Dermis blood vessel endothelial cell (primary cell): ENCODE data around the gene FA2H. TPM values are rescaled to one million over a fixed set of nuclear protein-coding genes. Genes with fewer than 3 reads are reported as not detected.
A peak's percentile ranks its signal among the peaks of the same experiment; 100 is the strongest.
"Not testable (repeated sequence)": the region's sequence is repeated elsewhere in the genome, so short reads cannot be mapped to it uniquely, and the experiment has no call there.

Experiments
- DNase-seq: peaks from one replicate; pipeline ENCODE4 v3.0.0; 2010
- total RNA-seq: library from RNA; depleted of rRNA; stranded (reverse); fragments of >200 nt; gene quantifications from 2 replicates; pipeline ENCODE4 v1.2.3, GENCODE V29; 2014

FA2H gene
- total RNA-seq, 1 donor from 2014 or later, result not detected

GRCh38 chr16:74769586-74770190 is 4.9 kb downstream of the FA2H start:
- DNase-seq, result no peak

GRCh38 chr16:74768239-74768638 is 6.4 kb downstream of the FA2H start:
- no peak for DNase-seq

- DNase-seq, result no peak
These were observed 6.9 kb downstream of the FA2H start for GRCh38 chr16:74767749-74768148.

- DNase-seq, result no peak
These were observed 7.9 kb downstream of the FA2H start for GRCh38 chr16:74766729-74767128.

GRCh38 chr16:74764184-74764583 is 10.4 kb downstream of the FA2H start:
- not testable (repeated sequence) for DNase-seq

- no peak for DNase-seq
These were observed 13.0 kb downstream of the FA2H start for GRCh38 chr16:74761665-74762064.

GRCh38 chr16:74760007-74760767 is 14.4 kb downstream of the FA2H start:
- peak; percentile 60 for DNase-seq

- DNase-seq, result no peak
These were observed 15.1 kb downstream of the FA2H start for GRCh38 chr16:74759564-74759963.

- no peak for DNase-seq
These were observed 15.8 kb downstream of the FA2H start for GRCh38 chr16:74758801-74759200.

GRCh38 chr16:74757349-74757748 is 17.3 kb downstream of the FA2H start:
- no peak for DNase-seq

GRCh38 chr16:74756203-74756602 is 18.4 kb downstream of the FA2H start:
- no peak for DNase-seq

- no peak for DNase-seq
These were observed 21.4 kb downstream of the FA2H start for GRCh38 chr16:74753180-74753579.

GRCh38 chr16:74752756-74753155 is 21.9 kb downstream of the FA2H start:
- no peak for DNase-seq

GRCh38 chr16:74752258-74752657 is 22.4 kb downstream of the FA2H start:
- no peak for DNase-seq

- no peak for DNase-seq
These were observed 23.0 kb downstream of the FA2H start for GRCh38 chr16:74751658-74752057.

GRCh38 chr16:74749291-74750055 is 25.1 kb downstream of the FA2H start:
- no peak for DNase-seq

- DNase-seq, result no peak
These were observed 26.0 kb downstream of the FA2H start for GRCh38 chr16:74748616-74749026.

GRCh38 chr16:74747716-74748615 is 26.7 kb downstream of the FA2H start:
- DNase-seq, result no peak

GRCh38 chr16:74745926-74746325 is 28.7 kb downstream of the FA2H start:
- no peak for DNase-seq

GRCh38 chr16:74745109-74745615 is 29.5 kb downstream of the FA2H start:
- no peak for DNase-seq

GRCh38 chr16:74744566-74744965 is 30.1 kb downstream of the FA2H start:
- DNase-seq, result no peak

- no peak for DNase-seq
These were observed 30.8 kb downstream of the FA2H start for GRCh38 chr16:74743668-74744299.
